ENCODE results near the gene BMP7. TPM values are rescaled to one million over a fixed set of nuclear protein-coding genes. Genes with fewer than 3 reads are reported as not detected.

The BMP7 gene
- total and polyA plus RNA-seq, 9 of the 15 experiments (the other 6 are each of a cell fraction or from before 2014, with no cell fraction given) = 0.18 TPM; not detected in 8

DNA sequence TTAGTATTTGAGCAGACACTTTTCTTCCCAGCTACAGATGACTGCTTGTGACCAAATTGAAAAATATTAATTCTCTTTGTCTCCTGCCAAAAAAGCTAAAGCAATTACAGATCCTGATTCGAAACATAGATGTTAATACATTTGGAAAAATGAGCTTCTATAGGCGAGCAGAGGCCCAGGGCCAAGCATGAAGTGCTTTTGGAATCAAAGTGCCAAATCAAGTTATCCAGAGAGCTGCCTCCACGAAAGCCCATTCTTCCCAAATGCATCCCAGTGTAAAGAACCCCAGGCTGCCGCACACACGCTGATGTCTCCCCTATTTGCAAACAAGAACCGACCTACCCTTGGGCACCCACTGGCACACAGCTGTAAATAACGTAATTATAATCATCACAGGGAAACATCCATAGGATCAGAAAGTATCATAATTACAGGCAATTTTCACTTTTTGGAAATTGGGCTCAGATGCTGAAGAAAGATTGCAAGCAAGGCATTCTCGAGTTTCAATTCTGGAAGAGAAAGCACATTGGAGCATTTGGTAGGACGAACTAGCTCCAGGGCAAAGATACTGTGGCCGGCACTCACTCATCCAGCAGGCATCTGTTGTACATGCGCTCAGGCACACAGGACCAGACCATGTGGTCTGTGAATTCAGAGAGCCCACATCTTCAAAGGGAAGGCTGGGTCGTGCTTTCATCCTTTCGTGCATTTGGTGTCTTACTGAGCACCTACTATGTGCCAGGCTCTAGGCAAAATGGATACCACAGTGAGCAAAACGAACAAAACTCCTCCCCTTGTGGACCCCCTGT, 45.9 kb downstream of the BMP7 start:
- no peak overlapping the region for H3K27ac ChIP-seq (ENCODE audit: extremely low read depth, low read depth, low read length)
- no peak overlapping the region for H3K4me2 ChIP-seq (ENCODE audit: insufficient read depth, low read length)
- no peak overlapping the region for H3K4me3 ChIP-seq
- ATAC-seq = no peak
- WGBS (ENCODE audit: insufficient coverage, low coverage, missing lambda C conversion rate) = under 1% methylated on average over 14 of the region's 14 CpGs
- in situ Hi-C loops (cut with MboI) (no loop called here), intact Hi-C loops (cut with micrococcal nuclease) (no loop called here)
- CTCF ChIA-PET (ENCODE audit: low intra/inter-chr PET ratio) = no interaction called here
- H3K9me1 ChIP-seq (ENCODE audit: control insufficient read depth, insufficient read depth, low read length) = no peaks in the 10 kb centered on the region
- H3K36me3 ChIP-seq (ENCODE audit: control insufficient read depth, insufficient read depth, low read length) = no peaks in the 10 kb centered on the region
- BruUV-seq (replicated peaks) = no TSS peak
- H3K9me3 ChIP-seq (replicated peaks; ENCODE audit: control insufficient read depth, insufficient read depth, low read depth, low read length) = no peaks in the 10 kb centered on the region
- no peak overlapping the region for H2AFZ ChIP-seq (ENCODE audit: low read depth, low read length)
- POLR2A ChIA-PET = interaction anchor here (0.6 kb wide), 1 partner anchor 38 kb away, joined by 3 read pairs; no protein-coding TSS in a partner anchor
- H3K4me1 ChIP-seq (replicated peaks in 1 of 2; ENCODE audit: control insufficient read depth in 2 of 2, insufficient read depth in 2 of 2, low read length in 2 of 2) = peaks cover 0 to 5% of the 10 kb centered on the region in 2 experiments; a peak in 1 of 5 replicates
- no peak for DNase-seq (ENCODE audit: extremely low read depth in 1 of 4, low spot score in 3 of 4)
- H4K20me1 ChIP-seq (replicated peaks; ENCODE audit: control insufficient read depth, insufficient read depth, low read length) = 0 out of 2 replicates have a peak, but pooled peaks cover 4% of the 10 kb centered on the region
- no peak for FAIRE-seq
- peaks cover 6 to 79% of the 10 kb centered on the region in 2 experiments; a peak in 3 of 5 replicates for H3K27me3 ChIP-seq (ENCODE audit: control insufficient read depth in 2 of 2, insufficient read depth in 2 of 2, low read length in 2 of 2)
- no peaks in the 10 kb centered on the region for H3K79me2 ChIP-seq (ENCODE audit: control insufficient read depth, insufficient read depth, low read length)
- H3K9ac ChIP-seq (ENCODE audit: insufficient read depth in 1 of 2, low read depth in 2 of 2, low read length in 2 of 2) = no peak overlapping the region
- TF ChIP-seq, protein P1, sequence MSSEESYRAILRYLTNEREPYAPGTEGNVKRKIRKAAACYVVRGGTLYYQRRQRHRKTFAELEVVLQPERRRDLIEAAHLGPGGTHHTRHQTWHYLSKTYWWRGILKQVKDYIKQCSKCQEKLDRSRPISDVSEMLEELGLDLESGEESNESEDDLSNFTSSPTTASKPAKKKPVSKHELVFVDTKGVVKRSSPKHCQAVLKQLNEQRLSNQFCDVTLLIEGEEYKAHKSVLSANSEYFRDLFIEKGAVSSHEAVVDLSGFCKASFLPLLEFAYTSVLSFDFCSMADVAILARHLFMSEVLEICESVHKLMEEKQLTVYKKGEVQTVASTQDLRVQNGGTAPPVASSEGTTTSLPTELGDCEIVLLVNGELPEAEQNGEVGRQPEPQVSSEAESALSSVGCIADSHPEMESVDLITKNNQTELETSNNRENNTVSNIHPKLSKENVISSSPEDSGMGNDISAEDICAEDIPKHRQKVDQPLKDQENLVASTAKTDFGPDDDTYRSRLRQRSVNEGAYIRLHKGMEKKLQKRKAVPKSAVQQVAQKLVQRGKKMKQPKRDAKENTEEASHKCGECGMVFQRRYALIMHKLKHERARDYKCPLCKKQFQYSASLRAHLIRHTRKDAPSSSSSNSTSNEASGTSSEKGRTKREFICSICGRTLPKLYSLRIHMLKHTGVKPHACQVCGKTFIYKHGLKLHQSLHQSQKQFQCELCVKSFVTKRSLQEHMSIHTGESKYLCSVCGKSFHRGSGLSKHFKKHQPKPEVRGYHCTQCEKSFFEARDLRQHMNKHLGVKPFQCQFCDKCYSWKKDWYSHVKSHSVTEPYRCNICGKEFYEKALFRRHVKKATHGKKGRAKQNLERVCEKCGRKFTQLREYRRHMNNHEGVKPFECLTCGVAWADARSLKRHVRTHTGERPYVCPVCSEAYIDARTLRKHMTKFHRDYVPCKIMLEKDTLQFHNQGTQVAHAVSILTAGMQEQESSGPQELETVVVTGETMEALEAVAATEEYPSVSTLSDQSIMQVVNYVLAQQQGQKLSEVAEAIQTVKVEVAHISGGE (CRISPR knock-in tag; IDR thresholded peaks at IDR 0.05) = peak in 1 of 3 experiments; percentile 59; a peak in 2 of 6 replicates
- TF ChIP-seq TGIF2 (CRISPR knock-in tag; IDR thresholded peaks at IDR 0.05) (no peak), SP1 (CRISPR knock-in tag; IDR thresholded peaks at IDR 0.05) (no peak)

Measured in K562 (cell line).